GM23338 (cell line): ENCODE data around the gene KLRK1. TPM values are rescaled to one million over a fixed set of nuclear protein-coding genes. Genes with fewer than 3 reads are reported as not detected.

Experiments
- ATAC-seq: fragments of 200-7000 bp; cut with Tn5 transposase; 3 replicates; pipeline ENCODE4 v1.9.1; 2020
- DNase-seq: peaks from one replicate; pipeline ENCODE4 v3.0.0-alpha.2; 2015; ENCODE audit warnings: low spot score
- H2AFZ ChIP-seq: fragments of 200-600 bp; sonication (generic); 2 replicates; pipeline ENCODE4 v1.8.0; 2016; ENCODE audit warnings: antibody characterized with exemption, mild to moderate bottlenecking, moderate library complexity
- H3F3A ChIP-seq: fragments of 200-600 bp; sonication (generic); replicated peaks from 2 replicates; pipeline ENCODE4 v1.8.0; 2017; ENCODE audit warnings: antibody characterized with exemption, mixed run types, low read depth
- H3K27ac ChIP-seq: fragments of 200-600 bp; sonication (generic); 2 replicates; pipeline ENCODE4 v1.6.1; 2016; ENCODE audit warnings: low read depth
- H3K27me3 ChIP-seq: fragments of 200-600 bp; sonication (generic); 2 replicates; pipeline ENCODE4 v1.8.0; 2016; ENCODE audit warnings: mild to moderate bottlenecking, mixed run types, moderate library complexity; ENCODE audit not compliant: insufficient read depth
- H3K36me3 ChIP-seq: fragments of 200-600 bp; sonication (generic); 2 replicates; pipeline ENCODE4 v1.8.0; 2016; ENCODE audit warnings: mild to moderate bottlenecking; ENCODE audit not compliant: insufficient read depth
- H3K4me1 ChIP-seq: fragments of 200-600 bp; sonication (generic); 2 replicates; pipeline ENCODE4 v1.8.0; 2016; ENCODE audit warnings: mild to moderate bottlenecking, moderate library complexity; ENCODE audit not compliant: insufficient read depth
- H3K4me2 ChIP-seq: fragments of 200-600 bp; sonication (generic); 2 replicates; pipeline ENCODE4 v1.7.1; 2017; ENCODE audit warnings: mixed run types
- H3K4me3 ChIP-seq: fragments of 200-600 bp; sonication (generic); 2 replicates; pipeline ENCODE4 v1.6.1; 2016; ENCODE audit warnings: mixed run types
- H3K79me2 ChIP-seq: fragments of 200-600 bp; sonication (generic); replicated peaks from 2 replicates; pipeline ENCODE4 v1.8.0; 2017; ENCODE audit warnings: mild to moderate bottlenecking; ENCODE audit not compliant: insufficient read depth
- H3K9me2 ChIP-seq: fragments of 200-600 bp; sonication (generic); 2 replicates; pipeline ENCODE4 v1.8.0; 2017; ENCODE audit not compliant: insufficient read depth
- H4K20me1 ChIP-seq: fragments of 200-600 bp; sonication (generic); replicated peaks from 2 replicates; pipeline ENCODE4 v1.8.0; 2017; ENCODE audit warnings: mild to moderate bottlenecking; ENCODE audit not compliant: insufficient read depth
- H3K27ac Mint-ChIP-seq: 2 replicates; pipeline ENCODE4 v1.8.0; 2020; ENCODE audit warnings: inconsistent platforms, mild to moderate bottlenecking, moderate library complexity, mixed read lengths
- H3K27me3 Mint-ChIP-seq: 3 replicates; pipeline ENCODE4 v1.8.0; 2022; ENCODE audit warnings: low read depth, mild to moderate bottlenecking, moderate library complexity, mixed read lengths, inconsistent platforms; ENCODE audit not compliant: insufficient read depth, poor library complexity
- H3K36me3 Mint-ChIP-seq: 3 replicates; pipeline ENCODE4 v1.8.0; 2021; ENCODE audit warnings: low read depth, mild to moderate bottlenecking, inconsistent platforms, moderate library complexity, mixed read lengths
- H3K4me1 Mint-ChIP-seq: 3 replicates; pipeline ENCODE4 v1.8.0; 2020; ENCODE audit warnings: mild to moderate bottlenecking, inconsistent platforms, mixed read lengths
- H3K4me3 Mint-ChIP-seq: 3 replicates; pipeline ENCODE4 v1.8.0; 2021; ENCODE audit warnings: moderate library complexity, mild to moderate bottlenecking, inconsistent platforms, mixed read lengths
- H3K9me3 Mint-ChIP-seq: 3 replicates; pipeline ENCODE4 v1.8.0; 2020; ENCODE audit warnings: moderate library complexity, mild to moderate bottlenecking, inconsistent platforms, mixed read lengths
- CREB1 ChIP-seq: fragments of 250-450 bp; sonication (Bioruptor Pico); IDR thresholded peaks from 2 replicates; pipeline ENCODE4 v1.5.0; 2020; ENCODE audit warnings: low read depth, mild to moderate bottlenecking, moderate library complexity
- ETS1 ChIP-seq: IDR thresholded peaks from 2 replicates; pipeline ENCODE4 v1.6.1; 2016; ENCODE audit warnings: antibody characterized with exemption
- EZH2 ChIP-seq: fragments of 200-600 bp; sonication (generic); IDR thresholded peaks from one replicate; pipeline ENCODE4 v1.8.0; 2017; ENCODE audit warnings: antibody characterized with exemption, mild to moderate bottlenecking, low read depth; ENCODE audit not compliant: unreplicated experiment
- EZH2phosphoT487 ChIP-seq: fragments of 200-600 bp; sonication (generic); IDR thresholded peaks from one replicate; pipeline ENCODE4 v1.8.1; 2018; ENCODE audit warnings: antibody characterized with exemption; ENCODE audit not compliant: unreplicated experiment
- JUNB ChIP-seq: IDR thresholded peaks from one replicate; pipeline ENCODE4 v1.6.1; 2016; ENCODE audit warnings: antibody characterized with exemption; ENCODE audit not compliant: unreplicated experiment
- NANOG ChIP-seq: IDR thresholded peaks from 2 replicates; pipeline ENCODE4 v1.6.1; 2016; ENCODE audit warnings: antibody characterized with exemption, borderline replicate concordance
- REST ChIP-seq: IDR thresholded peaks from one replicate; pipeline ENCODE4 v1.6.1; 2018; ENCODE audit warnings: antibody characterized with exemption; ENCODE audit not compliant: unreplicated experiment
- ZNF114 ChIP-seq: fragments of 250-450 bp; sonication (Bioruptor Pico); IDR thresholded peaks from 2 replicates; pipeline ENCODE4 v1.5.0; 2020; ENCODE audit warnings: mild to moderate bottlenecking, moderate library complexity
- ZNF331 ChIP-seq: fragments of 250-450 bp; sonication (Bioruptor Pico); IDR thresholded peaks from 2 replicates; pipeline ENCODE4 v1.5.0; 2020; ENCODE audit warnings: low read depth, mild to moderate bottlenecking, moderate library complexity
- polyA plus RNA-seq: library from polyadenylated mRNA; unstranded; fragments of >200 nt; fragmentation: Nextera tagmentation; extraction: Ambion mirVana; gene quantifications from 2 replicates; pipeline ENCODE4 v1.2.1, GENCODE V29; 2016
- total RNA-seq: library from RNA; depleted of rRNA; stranded (reverse); fragments of >200 nt; shearing (Covaris generic); gene quantifications from 2 replicates; pipeline ENCODE4 v1.2.3, GENCODE V29; 2014
- TF ChIP-seq, protein P1 (sequence below), 2 experiments: fragments of 200-600 bp in 1 of 2; sonication (generic) in 1 of 2; conservative IDR thresholded peaks; 2 replicates each; pipeline versions ENCODE4 v1.5.1 to v1.6.1; 2016 to 2017; ENCODE audit warnings: antibody characterized with exemption in 2 of 2, low read depth in 2 of 2, mild to moderate bottlenecking in 2 of 2, moderate library complexity in 1 of 2

KLRK1 gene
- total and polyA plus RNA-seq, 2 experiments from 2014 or later = not detected

- H3F3A ChIP-seq = no peaks in the 10 kb centered on the region
- Mint-ChIP-seq H3K36me3 (no peaks in the 10 kb centered on the region), H3K4me1 (peaks cover 13% of the 10 kb centered on the region; the same call in 2 of the 3 replicates), H3K27me3 (no peaks in the 10 kb centered on the region), H3K4me3 (no peak overlapping the region), H3K9me3 (no peaks in the 10 kb centered on the region), H3K27ac (no peak overlapping the region)
- H3K4me1 ChIP-seq = no peaks in the 10 kb centered on the region
- no peaks in the 10 kb centered on the region for H3K27me3 ChIP-seq
- no peaks in the 10 kb centered on the region for H3K79me2 ChIP-seq
- H3K4me3 ChIP-seq = no peak overlapping the region
- no peak overlapping the region for H3K4me2 ChIP-seq
- H3K27ac ChIP-seq = no peak overlapping the region
- no peaks in the 10 kb centered on the region for H3K36me3 ChIP-seq
- H4K20me1 ChIP-seq = no peaks in the 10 kb centered on the region
- no peak for TF ChIP-seq EZH2phosphoT487
- no peak for TF ChIP-seq JUNB
- TF ChIP-seq CREB1 (CRISPR knock-in tag) = no peak
- TF ChIP-seq REST = no peak
- TF ChIP-seq ZNF114 = no peak
- TF ChIP-seq ZNF331 (CRISPR knock-in tag) = no peak
- H3K9me2 ChIP-seq = no peaks in the 10 kb centered on the region
- no peak for DNase-seq
- no peak overlapping the region for H2AFZ ChIP-seq
- ATAC-seq = peak; percentile 56
These were observed 19.0 kb upstream of the KLRK1 start for GRCh38 chr12:10408842-10409241.

DNA sequence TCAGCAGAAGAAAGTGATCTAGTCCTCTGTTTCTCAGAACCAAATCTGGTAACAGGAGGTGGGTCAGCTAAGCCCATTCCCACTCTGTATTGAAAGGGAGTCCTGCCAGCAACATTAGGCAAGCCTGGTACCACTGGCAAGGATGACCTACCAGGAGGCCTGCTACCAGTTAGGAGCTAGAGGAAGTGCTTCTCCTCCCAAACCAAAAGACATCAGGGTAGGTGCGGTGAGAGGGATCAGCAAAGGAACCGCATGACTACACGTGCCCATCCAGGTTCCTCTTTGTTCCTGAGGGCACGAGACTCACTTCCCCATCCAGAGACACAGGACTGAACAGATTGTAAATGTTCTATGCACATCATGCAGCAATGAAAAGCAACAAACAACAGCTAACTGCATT lies 16.9 kb upstream of the KLRK1 start:
- Mint-ChIP-seq H3K36me3 (no peaks in the 10 kb centered on the region), H3K4me3 (no peak overlapping the region), H3K27me3 (no peaks in the 10 kb centered on the region), H3K27ac (no peak overlapping the region), H3K9me3 (no peaks in the 10 kb centered on the region), H3K4me1 (peaks cover 13% of the 10 kb centered on the region; the same call in 2 of the 3 replicates)
- no peak overlapping the region for H3K4me3 ChIP-seq
- H3K27me3 ChIP-seq = no peaks in the 10 kb centered on the region
- DNase-seq (no peak), ATAC-seq (no peak)
- peak overlapping the region; percentile 9; the same call in 1 of the 2 replicates for H2AFZ ChIP-seq
- no peak overlapping the region for H3K27ac ChIP-seq
- H3K79me2 ChIP-seq = no peaks in the 10 kb centered on the region
- H3K4me1 ChIP-seq = no peaks in the 10 kb centered on the region
- H3K9me2 ChIP-seq = no peaks in the 10 kb centered on the region
- no peaks in the 10 kb centered on the region for H3F3A ChIP-seq
- H3K36me3 ChIP-seq = no peaks in the 10 kb centered on the region
- no peak overlapping the region for H3K4me2 ChIP-seq
- no peaks in the 10 kb centered on the region for H4K20me1 ChIP-seq
- TF ChIP-seq REST = no peak
- TF ChIP-seq EZH2 = no peak
- TF ChIP-seq NANOG = no peak
- TF ChIP-seq JUNB = no peak
- no peak for TF ChIP-seq EZH2phosphoT487
- TF ChIP-seq CREB1 (CRISPR knock-in tag) = no peak
- TF ChIP-seq, protein P1, sequence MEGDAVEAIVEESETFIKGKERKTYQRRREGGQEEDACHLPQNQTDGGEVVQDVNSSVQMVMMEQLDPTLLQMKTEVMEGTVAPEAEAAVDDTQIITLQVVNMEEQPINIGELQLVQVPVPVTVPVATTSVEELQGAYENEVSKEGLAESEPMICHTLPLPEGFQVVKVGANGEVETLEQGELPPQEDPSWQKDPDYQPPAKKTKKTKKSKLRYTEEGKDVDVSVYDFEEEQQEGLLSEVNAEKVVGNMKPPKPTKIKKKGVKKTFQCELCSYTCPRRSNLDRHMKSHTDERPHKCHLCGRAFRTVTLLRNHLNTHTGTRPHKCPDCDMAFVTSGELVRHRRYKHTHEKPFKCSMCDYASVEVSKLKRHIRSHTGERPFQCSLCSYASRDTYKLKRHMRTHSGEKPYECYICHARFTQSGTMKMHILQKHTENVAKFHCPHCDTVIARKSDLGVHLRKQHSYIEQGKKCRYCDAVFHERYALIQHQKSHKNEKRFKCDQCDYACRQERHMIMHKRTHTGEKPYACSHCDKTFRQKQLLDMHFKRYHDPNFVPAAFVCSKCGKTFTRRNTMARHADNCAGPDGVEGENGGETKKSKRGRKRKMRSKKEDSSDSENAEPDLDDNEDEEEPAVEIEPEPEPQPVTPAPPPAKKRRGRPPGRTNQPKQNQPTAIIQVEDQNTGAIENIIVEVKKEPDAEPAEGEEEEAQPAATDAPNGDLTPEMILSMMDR (conservative IDR thresholded peaks at IDR 0.05; ENCODE audit: low read depth in 2 of 2) = no peak
- no peak for TF ChIP-seq ETS1
- no peak for TF ChIP-seq ZNF114
- no peak for TF ChIP-seq ZNF331 (CRISPR knock-in tag)
